H9 (cell line): ENCODE data around the gene SUN2. TPM values are rescaled to one million over a fixed set of nuclear protein-coding genes. Genes with fewer than 3 reads are reported as not detected.

Experiments
- DNase-seq: peaks from one replicate; pipeline ENCODE4 v3.0.0-alpha.2; 2017
- H2AFZ ChIP-seq: one replicate; pipeline ENCODE4 v1.6.1; 2013; ENCODE audit warnings: mild to moderate bottlenecking, low read length, control low read depth, moderate library complexity
- H2AK5ac ChIP-seq: 2 replicates; pipeline ENCODE4 v1.6.1; 2013; ENCODE audit warnings: low read length, control low read depth, mixed read lengths; ENCODE audit not compliant: insufficient read length
- H2BK120ac ChIP-seq: one replicate; pipeline ENCODE4 v1.6.1; 2013; ENCODE audit warnings: low read depth, mild to moderate bottlenecking, low read length, control low read depth, inconsistent platforms; ENCODE audit not compliant: poor library complexity, severe bottlenecking
- H2BK12ac ChIP-seq: 2 replicates; pipeline ENCODE4 v1.6.1; 2013; ENCODE audit warnings: low read length, control low read depth, mixed read lengths, low read depth; ENCODE audit not compliant: insufficient read length
- H2BK15ac ChIP-seq: 2 replicates; pipeline ENCODE4 v1.6.1; 2013; ENCODE audit warnings: low read depth, low read length, control low read depth
- H2BK20ac ChIP-seq: one replicate; pipeline ENCODE4 v1.6.1; 2013; ENCODE audit warnings: low read depth, mild to moderate bottlenecking, low read length, control low read depth, inconsistent platforms; ENCODE audit not compliant: poor library complexity, severe bottlenecking
- H2BK5ac ChIP-seq: 2 replicates; pipeline ENCODE4 v1.6.1; 2013; ENCODE audit warnings: low read length, control low read depth, mixed read lengths; ENCODE audit not compliant: insufficient read length
- H3K14ac ChIP-seq: 2 replicates; pipeline ENCODE4 v1.6.1; 2013; ENCODE audit warnings: low read length, control low read depth; ENCODE audit not compliant: insufficient read depth
- H3K18ac ChIP-seq: 2 replicates; pipeline ENCODE4 v1.6.1; 2013; ENCODE audit warnings: low read depth, mild to moderate bottlenecking, mixed read lengths, low read length, control low read depth; ENCODE audit not compliant: insufficient read length
- H3K23ac ChIP-seq: 2 replicates; pipeline ENCODE4 v1.6.1; 2013; ENCODE audit warnings: low read length, control low read depth, mixed read lengths, low read depth; ENCODE audit not compliant: insufficient read length
- H3K23me2 ChIP-seq: 2 replicates; pipeline ENCODE4 v1.6.1; 2013; ENCODE audit warnings: low read depth, mild to moderate bottlenecking, mixed read lengths, low read length, control low read depth; ENCODE audit not compliant: insufficient read length, poor library complexity, severe bottlenecking
- H3K27ac ChIP-seq: 2 replicates; pipeline ENCODE4 v1.5.1; 2013; ENCODE audit warnings: low read length, control low read depth, mixed read lengths, low read depth; ENCODE audit not compliant: insufficient read length
- H3K27me3 ChIP-seq: 2 replicates; pipeline ENCODE4 v1.6.1; 2013; ENCODE audit warnings: low read length, control low read depth, inconsistent platforms; ENCODE audit not compliant: insufficient read depth
- H3K4ac ChIP-seq: 2 replicates; pipeline ENCODE4 v1.6.1; 2013; ENCODE audit warnings: low read depth, mild to moderate bottlenecking, control low read depth, inconsistent platforms, low read length, moderate library complexity
- H3K4me1 ChIP-seq: 2 replicates; pipeline ENCODE4 v1.6.1; 2013; ENCODE audit warnings: low read length, control low read depth, inconsistent platforms; ENCODE audit not compliant: insufficient read depth
- H3K4me2 ChIP-seq: 2 replicates; pipeline ENCODE4 v1.6.1; 2013; ENCODE audit warnings: low read length, control low read depth, mixed read lengths; ENCODE audit not compliant: insufficient read length, insufficient read depth
- H3K56ac ChIP-seq: 2 replicates; pipeline ENCODE4 v1.6.1; 2013; ENCODE audit warnings: low read depth, mild to moderate bottlenecking, mixed read lengths, low read length, control low read depth; ENCODE audit not compliant: insufficient read length
- H3K79me1 ChIP-seq: 2 replicates; pipeline ENCODE4 v1.6.1; 2013; ENCODE audit warnings: low read depth, mild to moderate bottlenecking, moderate library complexity, low read length, control low read depth, inconsistent platforms; ENCODE audit not compliant: insufficient read depth, poor library complexity, severe bottlenecking
- H3K79me2 ChIP-seq: 2 replicates; pipeline ENCODE4 v1.6.1; 2013; ENCODE audit warnings: low read length, control low read depth, inconsistent platforms; ENCODE audit not compliant: insufficient read depth
- H3K9ac ChIP-seq: 2 replicates; pipeline ENCODE4 v1.6.1; 2013; ENCODE audit warnings: low read length, control low read depth, mixed read lengths; ENCODE audit not compliant: insufficient read length; ENCODE audit errors: extremely low read depth
- H3K9me3 ChIP-seq: one replicate; pipeline ENCODE4 v1.6.1; 2013; ENCODE audit warnings: low read depth, low read length, inconsistent platforms; ENCODE audit not compliant: control insufficient read depth
- H3T11ph ChIP-seq: one replicate; pipeline ENCODE4 v1.6.1; 2013; ENCODE audit warnings: mild to moderate bottlenecking, low read length, control low read depth, inconsistent platforms
- H4K20me1 ChIP-seq: one replicate; pipeline ENCODE4 v1.6.1; 2013; ENCODE audit not compliant: control insufficient read depth, insufficient read length, insufficient read depth
- H4K5ac ChIP-seq: 2 replicates; pipeline ENCODE4 v1.6.1; 2013; ENCODE audit warnings: low read depth, mild to moderate bottlenecking, mixed read lengths, low read length, control low read depth; ENCODE audit not compliant: insufficient read length
- H4K8ac ChIP-seq: replicated peaks from 2 replicates; pipeline ENCODE4 v1.6.1; 2013; ENCODE audit warnings: low read length, control low read depth, mixed read lengths, low read depth; ENCODE audit not compliant: insufficient read length
- H4K91ac ChIP-seq: 2 replicates; pipeline ENCODE4 v1.6.1; 2013; ENCODE audit warnings: low read depth, mild to moderate bottlenecking, moderate library complexity, mixed read lengths, low read length, control low read depth; ENCODE audit not compliant: insufficient read length
- H3K27ac Mint-ChIP-seq, 3 experiments: 2 replicates in 2 of 3; 3 replicates in 1 of 3; pipeline ENCODE4 v1.8.0; 2020 to 2021; ENCODE audit warnings: mixed read lengths in 3 of 3, mild to moderate bottlenecking in 1 of 3, moderate library complexity in 1 of 3
- H3K27me3 Mint-ChIP-seq: 2 replicates; pipeline ENCODE4 v1.8.0; 2021; ENCODE audit warnings: low read depth, mild to moderate bottlenecking, moderate library complexity, mixed read lengths
- H3K36me3 Mint-ChIP-seq, 3 experiments: 2 replicates in 2 of 3; 3 replicates in 1 of 3; pipeline ENCODE4 v1.8.0; 2020 to 2021; ENCODE audit warnings: low read depth in 3 of 3, mixed read lengths in 3 of 3; ENCODE audit not compliant: insufficient read depth in 1 of 3
- H3K4me1 Mint-ChIP-seq, 2 experiments: 2 replicates each; pipeline ENCODE4 v1.8.0; 2020; ENCODE audit warnings: mixed read lengths in 2 of 2
- H3K4me3 Mint-ChIP-seq, 2 experiments: 2 replicates in 1 of 2; 3 replicates in 1 of 2; pipeline ENCODE4 v1.8.0; 2020 to 2021; ENCODE audit warnings: mild to moderate bottlenecking in 2 of 2, mixed read lengths in 2 of 2, moderate library complexity in 1 of 2
- H3K9me3 Mint-ChIP-seq, 2 experiments: 2 replicates in 1 of 2; 3 replicates in 1 of 2; pipeline ENCODE4 v1.8.0; 2020; ENCODE audit warnings: mild to moderate bottlenecking in 2 of 2, mixed read lengths in 2 of 2, moderate library complexity in 1 of 2
- WGBS: extraction: QIAGEN DNeasy Blood & Tissue Kit; methylation state at CpG from one replicate; pipeline ENCODE4 v1.1.7; 2013; ENCODE audit warnings: missing lambda C conversion rate, low lambda C conversion rate, mixed read lengths; ENCODE audit not compliant: insufficient read length; ENCODE audit errors: extremely low coverage; 5-methylcytosine and 5-hydroxymethylcytosine counted together
- total RNA-seq: library from RNA; stranded (reverse); gene quantifications from 2 replicates; pipeline ENCODE4 v1.2.1, GENCODE V29; 2021
- TF ChIP-seq, protein P1 (sequence below): fragments of 200-600 bp; sonication (generic); conservative IDR thresholded peaks from 3 replicates; pipeline ENCODE4 v1.8.0; 2021; ENCODE audit warnings: antibody characterized with exemption, mild to moderate bottlenecking

Gene SUN2
- total RNA-seq, 1 experiment from 2014 or later: 12.0 TPM

- H4K5ac ChIP-seq: no peak overlapping the region
- H3K4me2 ChIP-seq: no peak overlapping the region
- TF ChIP-seq, protein P1, sequence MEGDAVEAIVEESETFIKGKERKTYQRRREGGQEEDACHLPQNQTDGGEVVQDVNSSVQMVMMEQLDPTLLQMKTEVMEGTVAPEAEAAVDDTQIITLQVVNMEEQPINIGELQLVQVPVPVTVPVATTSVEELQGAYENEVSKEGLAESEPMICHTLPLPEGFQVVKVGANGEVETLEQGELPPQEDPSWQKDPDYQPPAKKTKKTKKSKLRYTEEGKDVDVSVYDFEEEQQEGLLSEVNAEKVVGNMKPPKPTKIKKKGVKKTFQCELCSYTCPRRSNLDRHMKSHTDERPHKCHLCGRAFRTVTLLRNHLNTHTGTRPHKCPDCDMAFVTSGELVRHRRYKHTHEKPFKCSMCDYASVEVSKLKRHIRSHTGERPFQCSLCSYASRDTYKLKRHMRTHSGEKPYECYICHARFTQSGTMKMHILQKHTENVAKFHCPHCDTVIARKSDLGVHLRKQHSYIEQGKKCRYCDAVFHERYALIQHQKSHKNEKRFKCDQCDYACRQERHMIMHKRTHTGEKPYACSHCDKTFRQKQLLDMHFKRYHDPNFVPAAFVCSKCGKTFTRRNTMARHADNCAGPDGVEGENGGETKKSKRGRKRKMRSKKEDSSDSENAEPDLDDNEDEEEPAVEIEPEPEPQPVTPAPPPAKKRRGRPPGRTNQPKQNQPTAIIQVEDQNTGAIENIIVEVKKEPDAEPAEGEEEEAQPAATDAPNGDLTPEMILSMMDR: no peak
- no peak overlapping the region for H3K56ac ChIP-seq
- H3K4me3 Mint-ChIP-seq: no peak overlapping the region
- no peaks in the 10 kb centered on the region for H3K27me3 ChIP-seq
- H2BK15ac ChIP-seq: no peak overlapping the region
- H4K91ac ChIP-seq: no peak overlapping the region
- no peak overlapping the region for H3K9ac ChIP-seq
- H3K14ac ChIP-seq: no peak overlapping the region
- H3K36me3 Mint-ChIP-seq: peaks cover 16 to 63% (median 49%) of the 10 kb centered on the region in 3 experiments
- no peak overlapping the region for H3T11ph ChIP-seq
- H2BK5ac ChIP-seq: no peak overlapping the region
- no peak overlapping the region for H4K8ac ChIP-seq
- H3K9me3 Mint-ChIP-seq: no peaks in the 10 kb centered on the region
- peaks cover 10% of the 10 kb centered on the region; the same call in 1 of the 2 replicates for H3K4me1 ChIP-seq
- H3K27ac Mint-ChIP-seq: peak overlapping the region in 2 of 3 experiments; percentile 65 to 96; a peak in 4 of 7 replicates
- no CpG with 5 or more reads among the region's 6 CpGs for WGBS
- H3K79me2 ChIP-seq: peaks cover 10% of the 10 kb centered on the region; the same call in 1 of the 2 replicates
- no peak for DNase-seq
- H2AK5ac ChIP-seq: no peak overlapping the region
- no peak overlapping the region for H2BK20ac ChIP-seq
- peaks cover 20 to 38% of the 10 kb centered on the region in 2 experiments for H3K4me1 Mint-ChIP-seq
- H2BK120ac ChIP-seq: no peak overlapping the region
- H4K20me1 ChIP-seq: no peaks in the 10 kb centered on the region
- peaks cover 4% of the 10 kb centered on the region for H3K79me1 ChIP-seq
- no peak overlapping the region for H2BK12ac ChIP-seq
- no peak overlapping the region for H3K4ac ChIP-seq
- no peaks in the 10 kb centered on the region for H3K27me3 Mint-ChIP-seq
- H3K23ac ChIP-seq: no peak overlapping the region
- no peaks in the 10 kb centered on the region for H3K23me2 ChIP-seq
- no peaks in the 10 kb centered on the region for H3K9me3 ChIP-seq
- H3K18ac ChIP-seq: no peak overlapping the region
- H2AFZ ChIP-seq: no peak overlapping the region
- no peak overlapping the region for H3K27ac ChIP-seq
Observed at GRCh38 chr22:38717244-38717643, 38.6 kb downstream of the SUN2 start.
